Body of pancreas (tissue), 4 donors: ENCODE measurements around the gene QKI. TPM values are rescaled to one million over a fixed set of nuclear protein-coding genes. Genes with fewer than 3 reads are reported as not detected.

Source experiments
- ATAC-seq: fragments of 150-250 bp; one replicate; pipeline ENCODE4 v1.9.1; 2016
- DNase-seq, 4 donors: peaks; one replicate each; pipeline ENCODE4 v3.0.0-alpha.2; 2019
- H3K27ac ChIP-seq, 4 donors: fragments of 200-600 bp; sonication (generic); 1 replicate in 3 of 4; 2 replicates in 1 of 4; pipeline versions ENCODE4 v1.5.1 to v1.6.1; 2016 to 2019; ENCODE audit warnings: mild to moderate bottlenecking in 1 of 4, mixed read lengths in 1 of 4, moderate library complexity in 1 of 4
- H3K27me3 ChIP-seq, 2 donors: fragments of 200-600 bp; sonication (generic); one replicate each; pipeline ENCODE4 v1.6.0; 2016; ENCODE audit warnings: mild to moderate bottlenecking in 1 of 2
- H3K36me3 ChIP-seq, 2 donors: fragments of 200-600 bp; sonication (generic); replicated peaks in 1 of 2; 2 replicates each; pipeline ENCODE4 v1.5.1; 2016; ENCODE audit warnings: low read depth in 2 of 2; ENCODE audit not compliant: insufficient read depth in 1 of 2
- H3K4me1 ChIP-seq: fragments of 200-600 bp; sonication (generic); one replicate; pipeline ENCODE4 v1.6.0; 2016
- H3K4me3 ChIP-seq, 2 donors: fragments of 200-600 bp; sonication (generic); 1 replicate in 1 of 2; 2 replicates in 1 of 2; pipeline ENCODE4 v1.5.1; 2016 to 2019
- H3K9me3 ChIP-seq, 3 donors: fragments of 200-600 bp; sonication (generic); 1 replicate in 2 of 3; 2 replicates in 1 of 3; pipeline ENCODE4 v1.5.1; 2016
- POLR2A ChIP-seq, 3 donors: fragments of 450-650 bp; IDR thresholded peaks; one replicate each; pipeline ENCODE4 v1.6.1; 2016; ENCODE audit warnings: antibody characterized with exemption in 3 of 3, mild to moderate bottlenecking in 2 of 3
- WGBS, 2 donors: methylation state at CpG; one replicate each; pipeline ENCODE4 v1.1.5; 2017; 5-methylcytosine and 5-hydroxymethylcytosine counted together
- intact Hi-C: fragments of 100-400 bp; cut with DNase I; formaldehyde crosslinking; loops from one replicate; pipeline ENCODE4 v1.15.1; 2023
- total RNA-seq, 2 donors: library from RNA; depleted of rRNA; stranded (reverse); fragments of >200 nt; gene quantifications; one replicate each; pipeline ENCODE4 v1.1.0, GENCODE V29; 2016
- TF ChIP-seq, protein P1 (sequence below), 7 experiments: fragments of 450-650 bp in 4 of 7; fragments of 200-600 bp in 3 of 7; sonication (generic) in 3 of 7; IDR thresholded peaks; one replicate each; pipeline ENCODE4 v1.5.1; 2016 to 2019; ENCODE audit warnings: antibody characterized with exemption in 7 of 7

The QKI gene
- total RNA-seq = 10 to 100 TPM; 60.4 to 61.3 TPM

DNA sequence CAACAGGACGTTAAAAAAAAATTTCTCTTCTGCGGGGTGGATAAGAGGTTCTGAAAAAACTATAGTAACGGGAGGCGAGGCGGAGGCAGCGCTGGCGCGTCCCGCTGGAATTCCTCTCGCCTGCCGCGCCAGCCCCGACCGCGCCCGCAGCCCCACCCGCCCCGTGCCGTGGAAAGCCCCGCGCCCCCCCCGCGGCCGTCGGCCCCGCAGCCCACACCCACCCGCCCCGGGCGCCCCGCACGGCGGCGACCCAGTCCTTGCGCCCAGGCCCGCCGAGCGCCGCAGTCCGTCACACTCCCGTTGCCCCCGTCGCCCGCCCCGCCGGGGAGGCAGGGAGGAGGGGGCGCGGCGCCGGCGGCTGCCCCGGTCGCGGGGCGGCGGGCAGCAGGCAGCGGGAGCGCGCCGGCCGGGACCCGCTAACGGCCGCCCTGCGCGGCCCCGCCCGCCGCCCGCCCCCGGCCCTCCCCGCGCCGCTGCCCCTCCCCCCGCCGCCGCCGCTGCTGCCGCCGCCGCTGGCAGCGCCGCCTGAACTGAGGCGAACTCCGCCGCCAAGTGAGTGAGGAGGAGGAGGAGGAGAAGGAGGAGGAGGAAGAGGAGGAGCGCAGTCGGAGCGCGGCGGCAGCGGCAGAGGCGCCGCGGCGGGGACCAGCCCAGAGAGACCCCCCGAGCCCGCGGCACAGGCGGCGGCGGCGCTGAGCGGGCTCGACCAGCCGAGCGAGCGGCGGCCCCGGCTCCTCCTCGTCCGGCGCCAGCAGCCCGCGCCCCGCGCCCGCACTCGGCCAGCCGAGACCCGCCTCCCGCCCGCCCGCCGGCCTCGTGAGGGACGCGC is at the start of gene QKI:
Gene QKI (plus strand): TSS at position 602 of the 829 bp plus-strand sequence. CDS start 476 bp downstream, outside the sequence.
- ATAC-seq = peak; percentile 69
- intact Hi-C loops = no loop called here
- WGBS, 2 donors = 0 to 1% methylated on average over 34 to 66 of the region's 127 CpGs
- Histone ChIP-seq H3K4me3 (peak within 1 kb of the TSS; percentile 86 to 96), H3K36me3 (no peaks in the 10 kb centered on the region), H3K9me3 (no peaks in the 10 kb centered on the region), H3K27ac (peak within 1 kb of the TSS; percentile 98 to 100 (median 99)), H3K4me1 (peaks cover 16% of the 10 kb centered on the region), H3K27me3 (no peaks in the 10 kb centered on the region)
- DNase-seq = peak; percentile 82 to 87 (median 85)
- TF ChIP-seq, protein P1, sequence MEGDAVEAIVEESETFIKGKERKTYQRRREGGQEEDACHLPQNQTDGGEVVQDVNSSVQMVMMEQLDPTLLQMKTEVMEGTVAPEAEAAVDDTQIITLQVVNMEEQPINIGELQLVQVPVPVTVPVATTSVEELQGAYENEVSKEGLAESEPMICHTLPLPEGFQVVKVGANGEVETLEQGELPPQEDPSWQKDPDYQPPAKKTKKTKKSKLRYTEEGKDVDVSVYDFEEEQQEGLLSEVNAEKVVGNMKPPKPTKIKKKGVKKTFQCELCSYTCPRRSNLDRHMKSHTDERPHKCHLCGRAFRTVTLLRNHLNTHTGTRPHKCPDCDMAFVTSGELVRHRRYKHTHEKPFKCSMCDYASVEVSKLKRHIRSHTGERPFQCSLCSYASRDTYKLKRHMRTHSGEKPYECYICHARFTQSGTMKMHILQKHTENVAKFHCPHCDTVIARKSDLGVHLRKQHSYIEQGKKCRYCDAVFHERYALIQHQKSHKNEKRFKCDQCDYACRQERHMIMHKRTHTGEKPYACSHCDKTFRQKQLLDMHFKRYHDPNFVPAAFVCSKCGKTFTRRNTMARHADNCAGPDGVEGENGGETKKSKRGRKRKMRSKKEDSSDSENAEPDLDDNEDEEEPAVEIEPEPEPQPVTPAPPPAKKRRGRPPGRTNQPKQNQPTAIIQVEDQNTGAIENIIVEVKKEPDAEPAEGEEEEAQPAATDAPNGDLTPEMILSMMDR (IDR thresholded peaks at IDR 0.05) = peak in 1 of 7 experiments; percentile 1
- TF ChIP-seq POLR2A (IDR thresholded peaks at IDR 0.05) = peak; percentile 38 to 64 (median 40)

DNA sequence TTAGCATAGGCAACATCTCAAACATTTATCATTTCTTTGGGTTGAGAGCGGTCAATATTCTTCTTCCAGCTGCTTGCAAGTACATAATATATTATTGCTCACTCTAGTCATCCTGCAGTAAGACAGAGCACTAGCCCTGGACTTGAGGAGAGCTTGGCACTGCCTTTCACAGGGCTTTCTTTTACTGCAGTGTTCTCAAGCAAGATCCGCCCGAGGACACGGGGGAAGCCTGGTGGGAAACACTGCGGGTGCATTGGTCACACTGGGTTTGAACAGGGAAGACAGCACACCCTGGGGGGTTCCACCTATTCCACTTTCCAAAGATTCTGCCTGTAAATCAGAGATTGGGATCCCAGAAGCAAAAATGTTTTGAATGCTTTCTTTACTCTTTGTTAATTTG is 48.2 kb upstream of the QKI start:
- Histone ChIP-seq H3K27me3 (no peaks in the 10 kb centered on the region), H3K27ac (no peak overlapping the region), H3K9me3 (no peaks in the 10 kb centered on the region), H3K36me3 (no peaks in the 10 kb centered on the region), H3K4me3 (no peak overlapping the region), H3K4me1 (peaks cover 7% of the 10 kb centered on the region)
- TF ChIP-seq, protein P1 (IDR thresholded peaks at IDR 0.05) = no peak
- no peak for TF ChIP-seq POLR2A (IDR thresholded peaks at IDR 0.05)
- intact Hi-C loops = no loop called here
- 88 to 95% methylated on average over 5 of the region's 5 CpGs for WGBS, 2 donors
- DNase-seq (no peak), ATAC-seq (no peak)

DNA sequence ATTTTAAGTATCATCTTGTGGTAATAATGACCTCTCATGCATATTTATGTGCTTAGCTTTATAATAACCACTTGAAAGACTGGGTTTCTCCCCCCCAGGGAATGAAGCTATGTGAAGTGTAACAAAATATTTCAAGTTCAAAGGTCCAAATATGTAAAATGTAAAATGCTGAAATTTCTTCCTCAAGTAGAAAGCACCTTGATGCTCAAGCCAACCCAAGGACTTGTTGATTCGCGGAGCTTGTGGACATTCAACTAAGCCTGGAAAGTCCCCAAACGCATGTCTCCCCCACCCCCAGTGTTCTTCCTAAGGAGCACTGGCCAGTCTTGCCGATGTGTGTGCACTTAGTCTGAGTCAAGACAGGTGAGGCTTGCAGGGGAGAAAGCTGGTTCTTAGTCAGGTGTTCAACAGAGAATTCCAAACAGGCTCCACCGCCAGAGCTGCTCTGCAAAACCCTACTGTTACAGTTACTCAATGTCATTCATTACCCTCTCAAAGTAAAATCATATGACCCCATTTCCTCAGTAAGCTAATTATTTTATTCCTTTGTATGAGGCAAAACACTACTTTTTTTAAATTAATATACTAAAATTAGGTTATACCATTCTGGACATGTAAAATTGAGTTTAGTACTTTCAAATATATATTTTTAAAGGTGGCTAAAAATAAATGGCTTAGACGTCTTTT is 46.9 kb upstream of the QKI start:
- H3K27ac ChIP-seq = no peak overlapping the region
- H3K36me3 ChIP-seq = no peaks in the 10 kb centered on the region
- intact Hi-C loops = no loop called here
- H3K4me3 ChIP-seq = no peak overlapping the region
- H3K9me3 ChIP-seq = no peaks in the 10 kb centered on the region
- ATAC-seq = no peak
- no peaks in the 10 kb centered on the region for H3K27me3 ChIP-seq
- WGBS, 2 donors = 66 to 76% methylated on average over 6 of the region's 6 CpGs
- TF ChIP-seq POLR2A (IDR thresholded peaks at IDR 0.05) = no peak
- TF ChIP-seq, protein P1 (IDR thresholded peaks at IDR 0.05) = no peak
- H3K4me1 ChIP-seq = peaks cover 7% of the 10 kb centered on the region
- no peak for DNase-seq

DNA sequence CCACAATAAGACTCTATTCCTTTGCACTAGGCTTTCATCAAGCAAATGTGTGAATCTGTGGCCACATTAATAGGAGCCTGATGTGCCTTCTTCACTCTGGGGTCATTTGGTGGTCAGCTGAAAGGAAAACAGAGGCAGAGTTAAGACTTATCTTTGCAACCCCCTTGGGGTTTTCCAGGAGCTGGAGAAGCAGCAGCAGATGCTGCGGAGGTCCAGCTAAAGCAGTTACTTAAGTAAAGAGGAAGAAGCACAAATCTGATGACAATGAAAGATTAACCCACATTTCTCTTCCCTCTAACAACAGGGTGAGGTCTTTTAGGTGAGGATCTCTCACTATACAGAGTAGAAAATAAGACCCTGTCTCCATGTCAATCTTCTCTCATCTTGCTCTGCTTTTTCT is 45.4 kb upstream of the QKI start:
- WGBS, 2 donors = 71 to 89% methylated on average over 1 of the region's 1 CpG
- no peak overlapping the region for H3K27ac ChIP-seq
- no peaks in the 10 kb centered on the region for H3K36me3 ChIP-seq
- no peak for ATAC-seq
- TF ChIP-seq POLR2A (IDR thresholded peaks at IDR 0.05) = no peak
- TF ChIP-seq, protein P1 (IDR thresholded peaks at IDR 0.05) = no peak
- no peaks in the 10 kb centered on the region for H3K9me3 ChIP-seq
- no peak overlapping the region for H3K4me3 ChIP-seq
- no peak for DNase-seq
- intact Hi-C loops = no loop called here
- H3K4me1 ChIP-seq = peaks cover 7% of the 10 kb centered on the region
- no peaks in the 10 kb centered on the region for H3K27me3 ChIP-seq
